LHCN-M2 (cell line): ENCODE data around the gene TEN1. TPM values are rescaled to one million over a fixed set of nuclear protein-coding genes. Genes with fewer than 3 reads are reported as not detected.
"Not testable (repeated sequence)": the region's sequence is repeated elsewhere in the genome, so short reads cannot be mapped to it uniquely, and the experiment has no call there.

Source experiments
- DNase-seq: peaks from one replicate; pipeline ENCODE4 v3.0.0-alpha.2; 2012; ENCODE audit warnings: low read depth
- total RNA-seq: library from RNA; depleted of rRNA; stranded (reverse); fragments of >200 nt; gene quantifications from 2 replicates; pipeline ENCODE4 v1.2.3, GENCODE V29; 2014

Gene TEN1
- total RNA-seq, 1 experiment from 2014 or later = 18.5 TPM

GRCh38 chr17:76024353-76024752, 45.3 kb downstream of the TEN1 start:
- DNase-seq = no peak

- DNase-seq = no peak
Observed at GRCh38 chr17:76025294-76025693, 46.3 kb downstream of the TEN1 start.

GRCh38 chr17:76026714-76027158, 47.7 kb downstream of the TEN1 start:
- DNase-seq = no peak

GRCh38 chr17:76027159-76027839, 48.3 kb downstream of the TEN1 start, which contains the start of gene EVPL:
Gene EVPL (minus strand): TSS chr17:76027306. CDS start chr17:76027198, 108 bp downstream.
- no peak for DNase-seq

GRCh38 chr17:76032073-76032779, 53.2 kb downstream of the TEN1 start:
- no peak for DNase-seq

GRCh38 chr17:76032780-76033108, 53.7 kb downstream of the TEN1 start:
- no peak for DNase-seq

GRCh38 chr17:76033139-76033538, 54.1 kb downstream of the TEN1 start:
- DNase-seq = no peak

- no peak for DNase-seq
Observed at GRCh38 chr17:76034428-76035350, 55.6 kb downstream of the TEN1 start.

- no peak for DNase-seq
Observed at GRCh38 chr17:76036497-76037261, 57.6 kb downstream of the TEN1 start.

GRCh38 chr17:76038050-76038449, 59.0 kb downstream of the TEN1 start:
- peak; percentile 25 for DNase-seq

GRCh38 chr17:76039121-76039520, 60.1 kb downstream of the TEN1 start:
- no peak for DNase-seq

GRCh38 chr17:76040376-76040775, 61.3 kb downstream of the TEN1 start:
- no peak for DNase-seq

- not testable (repeated sequence) for DNase-seq
Observed at GRCh38 chr17:76042868-76043267, 63.8 kb downstream of the TEN1 start.

GRCh38 chr17:76044475-76045007, 65.5 kb downstream of the TEN1 start:
- not testable (repeated sequence) for DNase-seq

- DNase-seq = no peak
Observed at GRCh38 chr17:76046064-76046463, 67.0 kb downstream of the TEN1 start.

GRCh38 chr17:76048025-76048605, 69.1 kb downstream of the TEN1 start:
- no peak for DNase-seq

GRCh38 chr17:76048711-76049110, 69.7 kb downstream of the TEN1 start:
- DNase-seq = peak; percentile 92

- peak; percentile 21 for DNase-seq
Observed at GRCh38 chr17:76049239-76049638, 70.2 kb downstream of the TEN1 start.

GRCh38 chr17:76049836-76050537, 70.9 kb downstream of the TEN1 start:
- DNase-seq = no peak
